Stomach (tissue), 9 donors: ENCODE results near the gene WIPF2. TPM values are rescaled to one million over a fixed set of nuclear protein-coding genes. Genes with fewer than 3 reads are reported as not detected.

Source experiments
- DNase-seq, 2 donors: peaks; one replicate each; pipeline versions ENCODE4 v3.0.0 to v3.0.0-alpha.2; 2013 to 2019
- H3K27ac ChIP-seq, 5 donors: fragments of 200-600 bp in 4 of 5; sonication (generic) in 4 of 5; one replicate each; pipeline ENCODE4 v1.5.1; 2013 to 2019; ENCODE audit warnings: mild to moderate bottlenecking in 1 of 5, moderate library complexity in 1 of 5
- H3K27me3 ChIP-seq, 3 donors: fragments of 200-600 bp; sonication (generic); one replicate each; pipeline ENCODE4 v1.5.1; 2017 to 2019; ENCODE audit warnings: mixed run types in 1 of 3
- H3K36me3 ChIP-seq, 4 donors: fragments of 200-600 bp; sonication (generic); 1 replicate in 3 of 4; 2 replicates in 1 of 4; pipeline ENCODE4 v1.5.1; 2016 to 2019
- H3K4me1 ChIP-seq, 4 donors: fragments of 200-600 bp; sonication (generic); one replicate each; pipeline ENCODE4 v1.5.1; 2016 to 2019
- H3K4me3 ChIP-seq, 4 donors: fragments of 200-600 bp; sonication (generic) in 3 of 4; one replicate each; pipeline ENCODE4 v1.5.1; 2016 to 2019; ENCODE audit warnings: mild to moderate bottlenecking in 1 of 4
- H3K9me3 ChIP-seq, 4 donors: fragments of 200-600 bp; sonication (generic); one replicate each; pipeline ENCODE4 v1.5.1; 2016 to 2019
- EP300 ChIP-seq: sonication (generic); formaldehyde crosslinking; IDR thresholded peaks from one replicate; pipeline ENCODE4 v1.6.1; 2017; ENCODE audit warnings: antibody characterized with exemption
- POLR2A ChIP-seq, 4 donors: fragments of 450-650 bp; IDR thresholded peaks; one replicate each; pipeline ENCODE4 v1.6.1; 2016; ENCODE audit warnings: antibody characterized with exemption in 4 of 4, control low read depth in 2 of 4, mild to moderate bottlenecking in 1 of 4, moderate library complexity in 1 of 4
- POLR2AphosphoS5 ChIP-seq, 3 donors: sonication (generic); formaldehyde crosslinking; IDR thresholded peaks; one replicate each; pipeline ENCODE4 v1.6.1; 2016; ENCODE audit warnings: antibody characterized with exemption in 3 of 3
- WGBS, 5 donors: extraction: QIAGEN DNeasy Blood & Tissue Kit in 3 of 5; methylation state at CpG; one replicate each; pipeline versions ENCODE4 v1.1.5 to v1.1.7; 2013 to 2018; 5-methylcytosine and 5-hydroxymethylcytosine counted together
- intact Hi-C: fragments of 100-400 bp; cut with DNase I; formaldehyde crosslinking; loops from one replicate; pipeline ENCODE4 v1.15.1; 2023; ENCODE audit warnings: low total_unique reads
- polyA plus RNA-seq, 3 donors: library from polyadenylated mRNA; stranded (reverse); fragments of 200-250 nt; gene quantifications; one replicate each; pipeline ENCODE4 v1.2.3, GENCODE V29; 2013
- total RNA-seq, 5 donors: library from RNA; depleted of rRNA; stranded (reverse); fragments of >200 nt; gene quantifications; one replicate each; pipeline versions ENCODE4 v1.1.0 to v1.2.3, GENCODE V29; 2014 to 2016
- TF ChIP-seq, protein P1 (sequence below), 7 experiments: fragments of 450-650 bp in 4 of 7; fragments of 200-600 bp in 3 of 7; sonication (generic) in 3 of 7; IDR thresholded peaks; one replicate each; pipeline ENCODE4 v1.5.1; 2016 to 2019; ENCODE audit warnings: antibody characterized with exemption in 7 of 7, control low read depth in 2 of 7, mild to moderate bottlenecking in 1 of 7
- donor health status: healthy with polysubstance abuse.
- donor health status: Bipolar disorder and iron deficiency.
- donor health status: healthy.

Gene WIPF2
- total and polyA plus RNA-seq, 8 donors: 1.4 to 40.6 (median 13.5) TPM

DNA sequence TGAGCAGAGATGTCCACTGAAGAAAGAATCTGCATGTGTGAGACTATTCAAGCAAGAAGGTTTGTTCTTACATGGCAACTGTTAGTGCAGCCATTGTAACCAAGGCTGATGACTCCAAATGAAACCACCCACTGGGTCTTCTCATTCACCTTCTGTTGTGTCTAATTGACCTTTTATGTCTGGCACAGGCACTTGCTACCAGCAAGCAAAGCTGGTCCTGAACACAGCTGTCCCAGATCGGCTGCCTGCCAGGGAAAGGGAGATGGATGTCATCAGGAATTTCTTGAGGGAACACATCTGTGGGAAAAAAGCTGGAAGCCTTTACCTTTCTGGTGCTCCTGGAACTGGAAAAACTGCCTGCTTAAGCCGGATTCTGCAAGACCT is 72.2 kb downstream of the WIPF2 start:
- no peak for DNase-seq
- H3K27ac ChIP-seq: no peak overlapping the region
- TF ChIP-seq POLR2AphosphoS5 (IDR thresholded peaks at IDR 0.05) (no peak), POLR2A (IDR thresholded peaks at IDR 0.05) (no peak), EP300 (no peak)
- TF ChIP-seq, protein P1, sequence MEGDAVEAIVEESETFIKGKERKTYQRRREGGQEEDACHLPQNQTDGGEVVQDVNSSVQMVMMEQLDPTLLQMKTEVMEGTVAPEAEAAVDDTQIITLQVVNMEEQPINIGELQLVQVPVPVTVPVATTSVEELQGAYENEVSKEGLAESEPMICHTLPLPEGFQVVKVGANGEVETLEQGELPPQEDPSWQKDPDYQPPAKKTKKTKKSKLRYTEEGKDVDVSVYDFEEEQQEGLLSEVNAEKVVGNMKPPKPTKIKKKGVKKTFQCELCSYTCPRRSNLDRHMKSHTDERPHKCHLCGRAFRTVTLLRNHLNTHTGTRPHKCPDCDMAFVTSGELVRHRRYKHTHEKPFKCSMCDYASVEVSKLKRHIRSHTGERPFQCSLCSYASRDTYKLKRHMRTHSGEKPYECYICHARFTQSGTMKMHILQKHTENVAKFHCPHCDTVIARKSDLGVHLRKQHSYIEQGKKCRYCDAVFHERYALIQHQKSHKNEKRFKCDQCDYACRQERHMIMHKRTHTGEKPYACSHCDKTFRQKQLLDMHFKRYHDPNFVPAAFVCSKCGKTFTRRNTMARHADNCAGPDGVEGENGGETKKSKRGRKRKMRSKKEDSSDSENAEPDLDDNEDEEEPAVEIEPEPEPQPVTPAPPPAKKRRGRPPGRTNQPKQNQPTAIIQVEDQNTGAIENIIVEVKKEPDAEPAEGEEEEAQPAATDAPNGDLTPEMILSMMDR (IDR thresholded peaks at IDR 0.05): no peak
- H3K4me3 ChIP-seq: no peak overlapping the region
- intact Hi-C loops: loop anchor here (5.0 to 10.0 kb wide), 2 partner anchors 89 to 124 kb away; partner anchors contain the start of gene TOP2A
- WGBS, 5 donors: 83 to 92% (median 90%) methylated on average over 2 of the region's 2 CpGs
- H3K27me3 ChIP-seq: no peaks in the 10 kb centered on the region
- H3K9me3 ChIP-seq: no peaks in the 10 kb centered on the region
- H3K36me3 ChIP-seq: no peaks in the 10 kb centered on the region
- peaks cover 10 to 32% (median 18%) of the 10 kb centered on the region in 4 donors for H3K4me1 ChIP-seq

DNA sequence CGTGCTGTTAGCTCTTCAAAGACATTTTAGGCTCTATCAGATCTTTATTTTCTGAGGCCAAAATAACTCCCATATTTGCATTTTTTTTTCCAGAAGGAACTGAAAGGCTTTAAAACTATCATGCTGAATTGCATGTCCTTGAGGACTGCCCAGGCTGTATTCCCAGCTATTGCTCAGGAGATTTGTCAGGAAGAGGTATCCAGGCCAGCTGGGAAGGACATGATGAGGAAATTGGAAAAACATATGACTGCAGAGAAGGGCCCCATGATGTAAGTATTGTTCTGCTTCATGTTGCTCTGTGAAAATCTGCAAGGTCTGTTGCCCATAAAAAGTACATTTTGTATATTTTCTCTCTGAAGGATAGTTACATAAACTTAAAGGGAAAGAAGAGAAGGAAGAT is 74.3 kb downstream of the WIPF2 start:
- Histone ChIP-seq H3K36me3 (no peaks in the 10 kb centered on the region), H3K4me1 (peaks cover 4 to 19% (median 9%) of the 10 kb centered on the region in 4 donors), H3K9me3 (no peaks in the 10 kb centered on the region), H3K4me3 (no peak overlapping the region), H3K27ac (peak overlapping the region in 1 of 5 donors; percentile 45), H3K27me3 (no peaks in the 10 kb centered on the region)
- TF ChIP-seq POLR2AphosphoS5 (IDR thresholded peaks at IDR 0.05): no peak
- TF ChIP-seq POLR2A (IDR thresholded peaks at IDR 0.05): no peak
- TF ChIP-seq EP300: no peak
- TF ChIP-seq, protein P1 (IDR thresholded peaks at IDR 0.05): no peak
- intact Hi-C loops: loop anchor here (5.0 to 10.0 kb wide), 2 partner anchors 91 to 121 kb away; partner anchors contain the start of gene TOP2A
- WGBS, 5 donors: 85 to 98% (median 91%) methylated on average over 1 of the region's 1 CpG
- peak in 1 of 2 donors; percentile 40 for DNase-seq

DNA sequence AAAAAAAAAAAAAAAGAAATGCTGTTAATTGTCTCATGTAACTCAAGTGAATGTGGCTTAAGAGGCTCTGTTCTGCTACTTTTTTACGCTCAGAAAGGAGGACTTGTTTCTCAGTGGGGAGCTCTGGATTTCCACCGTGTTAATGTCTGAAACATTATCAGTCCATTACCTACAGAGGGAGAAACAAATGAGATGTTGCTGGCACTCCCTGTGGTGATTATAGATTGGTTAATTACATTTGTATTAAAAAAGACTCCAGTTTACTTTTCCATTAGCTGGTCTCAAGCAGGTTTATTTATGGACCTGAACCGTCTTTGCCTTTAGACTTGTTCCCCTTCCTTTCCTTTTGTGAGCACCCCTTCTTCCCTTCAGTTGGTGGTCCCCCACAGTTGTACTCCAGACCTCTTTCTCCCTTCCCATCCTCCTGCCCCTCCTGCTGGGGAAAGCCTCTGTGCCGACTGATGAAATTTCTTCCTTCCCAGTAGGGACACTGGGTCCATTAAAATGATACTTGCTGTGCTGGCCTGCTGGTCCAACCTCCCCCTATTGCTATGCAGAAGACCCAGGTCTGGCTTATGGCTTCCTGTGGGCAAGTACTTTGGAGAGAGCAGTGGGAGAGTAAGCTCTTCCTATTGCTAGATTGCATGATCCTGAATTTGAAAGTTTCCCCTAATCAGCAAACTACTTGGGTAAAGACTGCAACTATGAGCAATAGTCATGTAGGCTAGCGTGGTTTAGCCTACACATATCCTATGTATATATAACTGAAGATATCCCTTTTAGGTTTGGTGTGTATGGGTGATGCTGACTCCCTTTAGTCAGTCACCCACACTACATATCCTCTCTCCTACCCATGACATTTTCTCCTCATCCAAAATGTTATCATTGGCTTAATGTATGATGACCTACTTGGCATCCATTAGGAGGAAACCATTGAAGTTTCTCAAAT is 76.7 kb downstream of the WIPF2 start:
- Histone ChIP-seq H3K9me3 (no peaks in the 10 kb centered on the region), H3K4me3 (no peak overlapping the region), H3K27ac (no peak overlapping the region), H3K36me3 (no peaks in the 10 kb centered on the region), H3K27me3 (no peaks in the 10 kb centered on the region), H3K4me1 (no peaks in the 10 kb centered on the region)
- TF ChIP-seq POLR2A (IDR thresholded peaks at IDR 0.05): no peak
- TF ChIP-seq, protein P1 (IDR thresholded peaks at IDR 0.05): no peak
- no peak for TF ChIP-seq POLR2AphosphoS5 (IDR thresholded peaks at IDR 0.05)
- no peak for TF ChIP-seq EP300
- 66 to 76% (median 69%) methylated on average over 5 of the region's 5 CpGs for WGBS, 5 donors
- intact Hi-C loops: loop anchor here (10.0 kb wide), 1 partner anchor 119 kb away; the partner anchor contains the start of gene TOP2A
- no peak for DNase-seq

DNA sequence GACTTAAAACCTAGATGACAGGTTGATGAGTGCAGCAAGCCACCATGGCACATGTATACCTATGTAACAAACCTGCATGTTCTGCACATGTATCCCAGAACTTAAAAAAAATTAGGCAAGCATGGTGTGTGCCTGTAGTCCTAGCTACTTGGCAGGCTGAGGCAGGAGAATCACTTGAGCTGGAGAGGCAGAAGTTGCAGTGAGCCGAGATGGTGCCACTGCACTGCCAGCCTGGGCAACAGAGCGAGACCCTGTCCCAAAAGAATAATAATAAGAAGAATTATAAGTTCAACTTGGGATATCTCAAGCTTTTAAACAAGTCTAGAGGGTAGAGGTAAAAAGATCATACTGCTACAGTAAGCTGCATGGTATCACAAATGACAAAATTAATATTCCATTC is 78.4 kb downstream of the WIPF2 start:
- Histone ChIP-seq H3K9me3 (no peaks in the 10 kb centered on the region), H3K4me3 (no peak overlapping the region), H3K27ac (no peak overlapping the region), H3K27me3 (no peaks in the 10 kb centered on the region), H3K4me1 (no peaks in the 10 kb centered on the region), H3K36me3 (no peaks in the 10 kb centered on the region)
- TF ChIP-seq EP300 (no peak), POLR2A (IDR thresholded peaks at IDR 0.05) (no peak), POLR2AphosphoS5 (IDR thresholded peaks at IDR 0.05) (no peak)
- TF ChIP-seq, protein P1 (IDR thresholded peaks at IDR 0.05): no peak
- intact Hi-C loops: loop anchor here (10.0 kb wide), 1 partner anchor 117 kb away; the partner anchor contains the start of gene TOP2A
- no peak for DNase-seq
- 87 to 96% (median 95%) methylated on average over 2 of the region's 2 CpGs for WGBS, 5 donors
